Activated CD4-positive, alpha-beta T cell treated with anti-CD3 and anti-CD28 coated beads, Interleukin-2, amount 10 ng/mL, durations not matched to agents 7 days and 5 days (primary cell): Measurements from ENCODE around the gene FARP1. TPM values are rescaled to one million over a fixed set of nuclear protein-coding genes. Genes with fewer than 3 reads are reported as not detected.

Source experiments
- CTCF ChIA-PET: fragments of 350-600 bp; sonication (Branson Sonifier 250); formaldehyde crosslinking; loops from one replicate; lab custom pipeline; 2021; ENCODE audit warnings: antibody characterized with exemption; lab: Charles Lee
- POLR2A ChIA-PET: fragments of 350-600 bp; sonication (Branson Sonifier 250); formaldehyde crosslinking; loops from one replicate; lab custom pipeline; 2021; ENCODE audit warnings: antibody characterized with exemption; lab: Charles Lee
- DNase-seq: peaks from one replicate; pipeline ENCODE4 v3.0.0-alpha.2; 2020
- H3K27ac Mint-ChIP-seq: one replicate; pipeline ENCODE4 v1.8.0; 2021; ENCODE audit warnings: mild to moderate bottlenecking, moderate library complexity, mixed read lengths
- H3K27me3 Mint-ChIP-seq: one replicate; pipeline ENCODE4 v1.8.0; 2021; ENCODE audit warnings: mixed read lengths
- H3K36me3 Mint-ChIP-seq: one replicate; pipeline ENCODE4 v1.8.0; 2021; ENCODE audit warnings: low read depth, mixed read lengths
- H3K4me1 Mint-ChIP-seq: one replicate; pipeline ENCODE4 v1.8.0; 2021; ENCODE audit warnings: mixed read lengths
- H3K4me3 Mint-ChIP-seq: one replicate; pipeline ENCODE4 v1.8.0; 2021; ENCODE audit warnings: mild to moderate bottlenecking, moderate library complexity, mixed read lengths
- H3K9me3 Mint-ChIP-seq: one replicate; pipeline ENCODE4 v1.8.0; 2021; ENCODE audit warnings: mixed read lengths
- total RNA-seq, 2 experiments: library from RNA; stranded (reverse); gene quantifications; one replicate each; pipeline ENCODE4 v1.2.3, GENCODE V29; 2021

Gene FARP1
- total RNA-seq, 2 experiments from 2014 or later, result 0.67 to 1.0 TPM

- H3K9me3 Mint-ChIP-seq, result no peaks in the 10 kb centered on the region
- H3K36me3 Mint-ChIP-seq, result no peaks in the 10 kb centered on the region
- H3K27ac Mint-ChIP-seq, result no peak overlapping the region
- no peaks in the 10 kb centered on the region for H3K27me3 Mint-ChIP-seq
- DNase-seq, result no peak
- ChIA-PET CTCF (no interaction called here), POLR2A (no interaction called here)
- no peaks in the 10 kb centered on the region for H3K4me1 Mint-ChIP-seq
- no peak overlapping the region for H3K4me3 Mint-ChIP-seq
Measured at GRCh38 chr13:98419786-98420553, 277.1 kb downstream of the FARP1 start.

- Mint-ChIP-seq H3K4me1 (no peaks in the 10 kb centered on the region), H3K36me3 (no peaks in the 10 kb centered on the region), H3K27me3 (no peaks in the 10 kb centered on the region), H3K27ac (no peak overlapping the region), H3K4me3 (no peak overlapping the region), H3K9me3 (no peaks in the 10 kb centered on the region)
- DNase-seq, result no peak
- CTCF ChIA-PET, result interaction anchor here (1.3 kb wide), 1 partner anchor 24 kb away, joined by 3 read pairs; no protein-coding TSS in a partner anchor
- POLR2A ChIA-PET, result no interaction called here
Measured at GRCh38 chr13:98420554-98421175, 277.8 kb downstream of the FARP1 start.

GRCh38 chr13:98422046-98422445 lies 279.2 kb downstream of the FARP1 start:
- ChIA-PET CTCF (interaction anchor here (1.3 kb wide), 1 partner anchor 23 kb away, joined by 3 read pairs; no protein-coding TSS in a partner anchor), POLR2A (no interaction called here)
- no peak overlapping the region for H3K4me3 Mint-ChIP-seq
- H3K36me3 Mint-ChIP-seq, result no peaks in the 10 kb centered on the region
- no peak for DNase-seq
- no peaks in the 10 kb centered on the region for H3K4me1 Mint-ChIP-seq
- H3K9me3 Mint-ChIP-seq, result no peaks in the 10 kb centered on the region
- H3K27me3 Mint-ChIP-seq, result no peaks in the 10 kb centered on the region
- H3K27ac Mint-ChIP-seq, result no peak overlapping the region

- ChIA-PET CTCF (no interaction called here), POLR2A (no interaction called here)
- H3K4me3 Mint-ChIP-seq, result no peak overlapping the region
- H3K4me1 Mint-ChIP-seq, result no peaks in the 10 kb centered on the region
- no peak overlapping the region for H3K27ac Mint-ChIP-seq
- no peaks in the 10 kb centered on the region for H3K9me3 Mint-ChIP-seq
- DNase-seq, result no peak
- H3K27me3 Mint-ChIP-seq, result no peaks in the 10 kb centered on the region
- H3K36me3 Mint-ChIP-seq, result no peaks in the 10 kb centered on the region
Measured at GRCh38 chr13:98423417-98423816, 280.5 kb downstream of the FARP1 start.

GRCh38 chr13:98427331-98427995 lies 284.6 kb downstream of the FARP1 start:
- DNase-seq, result no peak
- CTCF ChIA-PET, result no interaction called here
- H3K36me3 Mint-ChIP-seq, result no peaks in the 10 kb centered on the region
- H3K4me1 Mint-ChIP-seq, result no peaks in the 10 kb centered on the region
- POLR2A ChIA-PET, result no interaction called here
- H3K4me3 Mint-ChIP-seq, result no peak overlapping the region
- H3K9me3 Mint-ChIP-seq, result no peaks in the 10 kb centered on the region
- no peaks in the 10 kb centered on the region for H3K27me3 Mint-ChIP-seq
- H3K27ac Mint-ChIP-seq, result no peak overlapping the region

GRCh38 chr13:98428256-98428966 lies 285.5 kb downstream of the FARP1 start:
- DNase-seq, result no peak
- POLR2A ChIA-PET, result no interaction called here
- CTCF ChIA-PET, result no interaction called here
- Mint-ChIP-seq H3K27ac (no peak overlapping the region), H3K4me3 (no peak overlapping the region), H3K9me3 (no peaks in the 10 kb centered on the region), H3K36me3 (no peaks in the 10 kb centered on the region), H3K27me3 (no peaks in the 10 kb centered on the region), H3K4me1 (no peaks in the 10 kb centered on the region)

- CTCF ChIA-PET, result no interaction called here
- POLR2A ChIA-PET, result no interaction called here
- no peaks in the 10 kb centered on the region for H3K4me1 Mint-ChIP-seq
- no peaks in the 10 kb centered on the region for H3K9me3 Mint-ChIP-seq
- no peaks in the 10 kb centered on the region for H3K27me3 Mint-ChIP-seq
- no peak overlapping the region for H3K4me3 Mint-ChIP-seq
- no peaks in the 10 kb centered on the region for H3K36me3 Mint-ChIP-seq
- no peak for DNase-seq
- H3K27ac Mint-ChIP-seq, result no peak overlapping the region
Measured at GRCh38 chr13:98429081-98429480, 286.2 kb downstream of the FARP1 start.

GRCh38 chr13:98429531-98429930 lies 286.6 kb downstream of the FARP1 start:
- no peak for DNase-seq
- no peak overlapping the region for H3K27ac Mint-ChIP-seq
- CTCF ChIA-PET, result no interaction called here
- no peaks in the 10 kb centered on the region for H3K27me3 Mint-ChIP-seq
- POLR2A ChIA-PET, result no interaction called here
- no peaks in the 10 kb centered on the region for H3K36me3 Mint-ChIP-seq
- no peaks in the 10 kb centered on the region for H3K9me3 Mint-ChIP-seq
- H3K4me3 Mint-ChIP-seq, result no peak overlapping the region
- no peaks in the 10 kb centered on the region for H3K4me1 Mint-ChIP-seq

- Mint-ChIP-seq H3K27ac (no peak overlapping the region), H3K4me3 (no peak overlapping the region), H3K27me3 (no peaks in the 10 kb centered on the region), H3K4me1 (no peaks in the 10 kb centered on the region), H3K9me3 (no peaks in the 10 kb centered on the region), H3K36me3 (no peaks in the 10 kb centered on the region)
- no peak for DNase-seq
- ChIA-PET CTCF (interaction anchor here (1.2 kb wide), 1 partner anchor 15 kb away, joined by 3 read pairs; no protein-coding TSS in a partner anchor), POLR2A (no interaction called here)
Measured at GRCh38 chr13:98429977-98430736, 287.3 kb downstream of the FARP1 start.

- no peak overlapping the region for H3K27ac Mint-ChIP-seq
- POLR2A ChIA-PET, result no interaction called here
Measured at GRCh38 chr13:98432638-98433037, 289.7 kb downstream of the FARP1 start.

GRCh38 chr13:98433654-98434053 lies 290.8 kb downstream of the FARP1 start:
- H3K27ac Mint-ChIP-seq, result no peak overlapping the region
- DNase-seq, result no peak
- H3K36me3 Mint-ChIP-seq, result no peaks in the 10 kb centered on the region
- H3K4me1 Mint-ChIP-seq, result no peaks in the 10 kb centered on the region
- POLR2A ChIA-PET, result no interaction called here
- no peaks in the 10 kb centered on the region for H3K27me3 Mint-ChIP-seq
- H3K9me3 Mint-ChIP-seq, result no peaks in the 10 kb centered on the region
- CTCF ChIA-PET, result interaction anchor here (1.4 kb wide), 1 partner anchor 12 kb away, joined by 5 read pairs; no protein-coding TSS in a partner anchor
- no peak overlapping the region for H3K4me3 Mint-ChIP-seq

More at GRCh38 chr13:98432638-98433037, 289.7 kb downstream of the FARP1 start:
- no peaks in the 10 kb centered on the region for H3K9me3 Mint-ChIP-seq
- H3K36me3 Mint-ChIP-seq, result no peaks in the 10 kb centered on the region
- no peaks in the 10 kb centered on the region for H3K4me1 Mint-ChIP-seq
- H3K27me3 Mint-ChIP-seq, result no peaks in the 10 kb centered on the region
- CTCF ChIA-PET, result no interaction called here
- DNase-seq, result no peak
- H3K4me3 Mint-ChIP-seq, result no peak overlapping the region

GRCh38 chr13:98434060-98434459 lies 291.2 kb downstream of the FARP1 start:
- no peaks in the 10 kb centered on the region for H3K36me3 Mint-ChIP-seq
- ChIA-PET POLR2A (no interaction called here), CTCF (interaction anchor here (1.4 kb wide), 1 partner anchor 11 kb away, joined by 5 read pairs; no protein-coding TSS in a partner anchor)
- no peaks in the 10 kb centered on the region for H3K4me1 Mint-ChIP-seq
- no peak overlapping the region for H3K27ac Mint-ChIP-seq
- no peak for DNase-seq
- no peak overlapping the region for H3K4me3 Mint-ChIP-seq
- no peaks in the 10 kb centered on the region for H3K9me3 Mint-ChIP-seq
- H3K27me3 Mint-ChIP-seq, result no peaks in the 10 kb centered on the region
